HG02623 (cell line): ENCODE measurements around the gene TPRG1L.

Experiments used
- ATAC-seq: cut with Tn5 transposase; IDR thresholded peaks from one replicate; pipeline ENCODE4 v1.9.1; 2021; ENCODE audit warnings: moderate library complexity; ENCODE audit not compliant: unreplicated experiment

The TPRG1L gene

GRCh38 chr1:3659093-3659492 lies 34.3 kb downstream of the TPRG1L start:
- ATAC-seq = no peak

GRCh38 chr1:3660704-3661103 lies 35.9 kb downstream of the TPRG1L start:
- ATAC-seq = no peak

GRCh38 chr1:3661631-3662030 lies 36.8 kb downstream of the TPRG1L start:
- ATAC-seq = no peak

- ATAC-seq = no peak
These were observed 37.4 kb downstream of the TPRG1L start for GRCh38 chr1:3662080-3662671.

GRCh38 chr1:3663999-3664699 lies 39.3 kb downstream of the TPRG1L start:
- no peak for ATAC-seq

- ATAC-seq = no peak
These were observed 40.0 kb downstream of the TPRG1L start for GRCh38 chr1:3664700-3665375.

- ATAC-seq = no peak
These were observed 43.3 kb downstream of the TPRG1L start for GRCh38 chr1:3668148-3668547.

GRCh38 chr1:3668585-3669300 lies 43.9 kb downstream of the TPRG1L start:
- ATAC-seq = no peak

- no peak for ATAC-seq
These were observed 44.6 kb downstream of the TPRG1L start for GRCh38 chr1:3669421-3669821.

GRCh38 chr1:3669971-3670431 lies 45.2 kb downstream of the TPRG1L start:
- ATAC-seq = no peak

GRCh38 chr1:3670823-3671265 lies 46.0 kb downstream of the TPRG1L start:
- ATAC-seq = no peak

GRCh38 chr1:3671371-3672180 lies 46.8 kb downstream of the TPRG1L start:
- ATAC-seq = no peak

GRCh38 chr1:3672231-3672970 lies 47.6 kb downstream of the TPRG1L start:
- ATAC-seq = no peak

- no peak for ATAC-seq
These were observed 48.2 kb downstream of the TPRG1L start for GRCh38 chr1:3672971-3673361.

GRCh38 chr1:3673381-3674099 lies 48.7 kb downstream of the TPRG1L start:
- no peak for ATAC-seq

GRCh38 chr1:3674100-3675094 lies 49.6 kb downstream of the TPRG1L start:
- ATAC-seq = no peak

- no peak for ATAC-seq
These were observed 50.6 kb downstream of the TPRG1L start for GRCh38 chr1:3675436-3675835.
